Cardiac septum (tissue), 1 donor: ENCODE measurements around the gene CFAP97D1. TPM values are rescaled to one million over a fixed set of nuclear protein-coding genes. Genes with fewer than 3 reads are reported as not detected.
"Not testable (repeated sequence)": the region's sequence is repeated elsewhere in the genome, so short reads cannot be mapped to it uniquely, and the experiment has no call there.

Source experiments
- DNase-seq: peaks from one replicate; pipeline ENCODE4 v3.0.0-alpha.2; 2020; ENCODE audit warnings: low spot score
- intact Hi-C: fragments of 100-400 bp; cut with DNase I; formaldehyde crosslinking; loops from one replicate; pipeline ENCODE4 v1.14.0; 2022
- total RNA-seq: library from RNA; stranded (reverse); fragmentation: NEBNext Ultra II Directional; extraction: Animal tissue kit (Norgen Biotek cat#: 25700); gene quantifications from one replicate; pipeline ENCODE4 v1.2.1, GENCODE V29; 2021
- donor health status: DM: no; HTN: no; CAD: no.

CFAP97D1 gene
- total RNA-seq, 1 donor from 2014 or later, result not detected

DNA sequence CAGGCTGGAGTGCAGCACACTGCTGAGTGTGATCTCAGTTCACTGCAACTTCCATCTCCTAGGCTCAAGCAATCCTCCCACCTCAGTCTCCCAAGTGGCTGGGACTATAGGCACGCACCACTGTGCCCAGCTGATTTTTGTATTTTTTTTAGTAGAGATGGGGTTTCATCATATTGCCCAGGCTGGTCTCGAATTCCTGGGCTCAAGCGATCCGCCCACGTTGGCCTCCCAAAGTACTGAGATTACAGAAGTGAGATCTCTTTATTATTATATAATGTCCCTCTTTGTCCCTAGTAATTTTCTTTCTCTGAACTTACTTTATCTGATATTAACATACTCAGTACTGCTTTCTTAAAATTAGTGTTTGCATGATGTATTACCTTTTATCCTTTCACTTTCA lies 8.3 kb downstream of the CFAP97D1 start:
- no peak for DNase-seq
- intact Hi-C loops, result no loop called here

DNA sequence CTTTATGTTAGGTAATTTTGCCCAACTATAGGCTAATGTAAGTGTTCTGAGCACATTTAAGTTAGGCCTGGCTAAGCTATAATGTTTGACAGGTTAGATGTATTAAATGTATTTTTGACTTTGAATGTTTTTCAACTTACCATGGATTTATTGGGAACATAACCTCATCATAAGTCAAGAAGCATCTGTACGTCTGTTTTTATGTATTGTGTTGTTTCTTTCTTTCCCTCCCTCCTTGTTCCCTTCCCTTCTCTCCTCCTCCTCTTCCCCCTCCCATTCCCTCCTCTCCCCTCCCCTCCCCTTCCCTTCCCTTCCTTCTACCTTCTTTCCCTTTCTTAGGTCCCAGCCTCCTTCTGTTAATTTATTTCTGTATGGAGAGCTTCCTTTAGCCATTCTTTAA lies 9.2 kb downstream of the CFAP97D1 start:
- intact Hi-C loops, result no loop called here
- DNase-seq, result no peak

DNA sequence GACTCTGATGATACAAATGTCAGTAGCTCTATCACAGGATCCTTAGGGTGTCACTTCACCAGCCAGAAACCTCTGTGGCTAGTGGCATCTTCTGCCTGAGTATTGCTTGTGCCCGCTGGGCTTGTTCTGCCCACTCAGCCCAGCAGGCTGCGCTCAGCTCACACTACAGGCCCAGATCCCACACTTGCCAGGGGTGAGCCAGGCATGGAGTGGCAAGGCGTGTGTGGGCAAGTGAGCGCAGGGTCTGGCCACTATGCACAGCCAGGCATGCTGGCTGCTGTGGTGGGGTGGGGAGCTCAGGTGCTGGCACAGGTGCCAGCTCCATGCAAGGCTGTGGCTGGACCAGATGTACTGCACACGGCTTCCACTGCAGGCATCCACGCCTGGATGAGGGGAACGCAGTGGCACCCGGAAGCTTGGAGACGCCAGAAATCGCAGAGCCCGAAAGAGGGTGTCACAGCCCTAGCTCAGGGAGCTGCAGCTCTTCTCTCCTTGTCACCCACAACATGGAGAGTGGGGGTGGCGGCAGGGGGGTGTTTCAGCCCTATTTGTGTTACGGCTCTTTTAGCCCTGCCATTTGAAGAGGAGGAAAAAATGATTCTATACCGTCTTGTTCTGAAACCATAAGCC lies 10.2 kb downstream of the CFAP97D1 start:
- no peak for DNase-seq
- intact Hi-C loops, result no loop called here

DNA sequence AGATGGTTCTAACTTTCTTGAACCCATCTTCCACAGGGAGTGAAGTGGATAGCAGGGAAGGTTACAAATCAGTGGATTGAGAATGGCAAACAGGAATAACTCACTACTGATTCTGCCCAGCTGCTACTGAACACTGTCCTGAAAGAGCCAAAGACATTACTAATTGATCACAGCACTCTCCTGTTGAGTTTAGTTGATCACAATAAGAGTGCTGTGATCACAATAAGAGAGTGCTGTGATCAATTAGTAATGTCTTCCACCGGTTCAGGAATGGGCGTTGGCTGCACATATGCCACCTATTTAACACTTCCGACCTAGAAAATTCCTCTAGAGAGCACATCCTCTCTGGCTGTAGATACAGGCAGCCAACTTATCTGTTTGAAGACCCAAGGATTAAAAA lies 11.4 kb downstream of the CFAP97D1 start:
- intact Hi-C loops, result no loop called here

DNA sequence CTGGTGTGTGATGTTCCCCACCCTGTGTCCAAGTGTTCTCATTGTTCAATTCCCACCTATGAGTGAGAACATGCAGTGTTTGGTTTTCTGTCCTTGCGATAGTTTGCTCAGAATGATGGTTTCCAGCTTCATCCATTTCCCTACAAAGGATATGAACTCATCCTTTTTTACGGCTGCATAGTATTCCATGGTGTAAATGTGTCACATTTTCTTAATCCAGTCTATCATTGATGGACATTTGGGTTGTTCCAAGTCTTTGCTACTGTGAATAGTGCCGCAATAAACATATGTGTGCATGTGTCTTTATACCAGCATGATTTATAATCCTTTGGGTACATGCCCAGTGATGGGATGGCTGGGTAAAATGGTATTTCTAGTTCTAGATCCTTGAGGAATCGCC lies 12.4 kb downstream of the CFAP97D1 start:
- DNase-seq, intact Hi-C loops: not testable (repeated sequence)

More for the DNA sequence above, 11.4 kb downstream of the CFAP97D1 start:
- DNase-seq, result no peak

DNA sequence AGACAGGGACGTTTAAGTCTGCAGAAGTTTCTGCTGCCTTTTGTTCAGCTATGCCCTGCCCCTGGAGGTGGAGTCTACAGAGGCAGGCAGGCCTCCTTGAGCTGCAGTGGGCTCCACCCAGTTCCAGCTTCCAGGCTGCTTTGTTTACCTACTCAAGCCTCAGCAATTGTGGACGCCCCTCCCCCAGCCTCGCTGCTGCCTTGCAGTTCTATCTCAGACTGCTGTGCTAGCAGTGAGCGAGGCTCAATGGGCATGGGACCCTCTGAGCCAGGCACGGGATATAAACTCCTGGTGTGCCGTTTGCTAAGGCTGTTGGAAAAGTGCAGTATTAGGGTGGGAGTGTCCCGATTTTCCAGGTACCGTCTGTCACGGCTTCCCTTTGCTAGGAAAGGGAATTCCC lies 17.8 kb downstream of the CFAP97D1 start:
- intact Hi-C loops, DNase-seq: not testable (repeated sequence)

DNA sequence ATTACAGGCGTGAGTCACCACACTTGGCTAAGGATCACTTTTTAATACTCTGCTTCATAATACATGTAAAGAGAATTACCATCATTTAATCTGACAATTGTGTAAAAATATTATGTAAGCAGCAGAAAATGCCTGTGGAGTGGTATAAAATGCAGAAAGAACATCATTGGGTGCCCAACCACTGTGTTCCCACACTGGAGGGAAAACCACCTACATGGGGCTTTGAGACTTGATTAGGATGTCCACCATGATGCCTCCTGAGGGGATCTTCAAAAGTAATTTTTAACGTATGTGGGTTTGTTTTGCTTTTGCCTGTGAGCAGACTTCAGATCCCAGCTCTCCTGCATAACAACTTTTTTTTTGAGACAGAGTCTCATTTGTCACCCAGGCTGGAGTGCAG lies 18.8 kb downstream of the CFAP97D1 start:
- intact Hi-C loops, result no loop called here
- DNase-seq, result no peak

DNA sequence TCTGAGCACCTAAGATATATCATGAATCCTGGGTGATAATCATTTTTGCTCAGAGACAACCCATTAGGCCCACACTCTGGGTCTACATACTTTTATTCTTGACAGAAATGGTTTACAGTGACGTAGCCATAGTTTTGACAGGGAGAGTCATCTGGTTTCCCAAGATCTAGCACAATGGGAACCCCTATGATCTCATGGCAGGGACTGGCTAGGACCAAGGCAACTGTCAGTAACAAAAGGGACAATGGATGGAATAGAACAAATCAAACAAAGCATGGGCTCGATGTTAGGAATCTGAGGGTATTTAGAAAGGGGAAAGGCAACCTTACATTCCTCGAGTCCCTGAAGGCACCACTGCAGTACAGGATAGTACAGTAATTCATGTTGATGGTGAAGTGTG lies 20.5 kb downstream of the CFAP97D1 start:
- intact Hi-C loops, result no loop called here

DNA sequence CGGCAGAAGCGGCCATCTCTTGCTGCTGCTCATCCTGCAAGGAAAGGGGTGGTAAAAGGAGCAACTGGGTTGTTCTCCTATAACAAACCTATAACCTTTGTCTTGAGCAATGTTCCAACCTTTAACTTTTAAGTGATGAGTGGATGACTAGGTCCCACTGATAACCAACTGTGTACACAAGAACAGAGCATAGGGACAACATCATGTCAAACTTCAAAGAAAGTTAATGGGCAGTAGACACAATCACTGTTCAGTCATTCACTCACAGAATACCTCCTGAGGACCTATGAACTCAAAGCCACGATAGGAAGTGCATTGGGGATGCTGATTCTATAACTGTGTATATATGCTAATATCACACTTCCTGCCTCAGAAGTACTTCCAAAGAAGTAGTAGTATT lies 21.6 kb downstream of the CFAP97D1 start:
- intact Hi-C loops, result no loop called here
- no peak for DNase-seq

More for the DNA sequence above, 20.5 kb downstream of the CFAP97D1 start:
- DNase-seq, result no peak

DNA sequence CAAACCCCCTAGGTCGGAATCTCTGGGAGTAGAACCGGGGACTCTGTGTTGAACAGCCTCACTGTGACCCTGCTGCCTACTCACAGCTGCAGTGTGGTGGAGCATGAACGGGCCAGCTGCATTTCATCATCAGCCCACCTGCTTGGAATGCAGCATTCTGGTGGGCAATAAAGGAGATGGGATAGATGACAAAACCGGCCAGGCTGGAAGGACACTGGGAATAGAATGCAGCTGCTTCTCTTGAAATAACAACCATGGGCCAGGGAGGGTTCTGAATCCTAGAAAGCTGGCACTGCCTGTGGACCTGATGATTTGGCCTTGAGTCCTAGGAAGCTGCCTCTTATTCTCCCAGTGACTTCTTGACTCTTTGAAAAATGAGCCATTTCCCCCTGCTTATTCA lies 23.5 kb downstream of the CFAP97D1 start:
- intact Hi-C loops, result no loop called here

DNA sequence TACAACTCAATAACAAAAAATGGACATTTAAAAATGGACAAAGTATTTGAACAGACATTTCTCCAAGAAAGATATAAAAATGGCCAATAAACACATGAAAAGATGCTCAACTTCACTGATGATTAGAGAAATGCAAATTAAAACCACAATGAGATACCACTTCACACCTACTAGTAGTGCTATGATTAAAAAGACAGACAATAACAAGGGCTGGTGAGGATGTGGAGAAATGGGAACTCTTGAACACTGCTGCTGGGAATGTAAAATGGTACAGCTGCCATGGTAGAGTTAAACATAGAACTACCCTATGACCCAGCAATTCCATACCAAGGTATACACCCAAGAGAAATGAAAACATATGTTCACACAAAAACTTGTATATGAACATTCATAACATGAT lies 24.9 kb downstream of the CFAP97D1 start:
- intact Hi-C loops, result no loop called here
- no peak for DNase-seq

More for the DNA sequence above, 23.5 kb downstream of the CFAP97D1 start:
- DNase-seq, result no peak

DNA sequence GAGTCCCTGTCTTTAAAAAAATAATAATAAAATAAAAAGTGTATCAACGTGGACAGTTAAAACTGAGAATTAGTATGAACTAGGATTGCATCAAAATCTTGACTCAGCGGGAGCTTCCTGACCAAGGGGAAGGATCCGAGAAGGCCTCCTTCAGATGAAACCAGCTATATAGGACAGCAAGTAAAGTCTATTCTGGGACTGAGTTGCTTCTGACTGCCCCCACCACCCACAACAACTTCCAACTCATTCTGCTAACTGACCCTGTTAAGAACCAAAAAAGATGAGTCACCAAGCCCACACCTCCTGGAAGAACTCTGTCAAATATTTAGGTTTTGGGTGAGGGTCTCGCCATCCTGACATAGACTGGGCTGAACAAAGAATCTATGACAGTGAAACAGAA lies 27.8 kb downstream of the CFAP97D1 start:
- intact Hi-C loops, result no loop called here
- DNase-seq, result no peak

DNA sequence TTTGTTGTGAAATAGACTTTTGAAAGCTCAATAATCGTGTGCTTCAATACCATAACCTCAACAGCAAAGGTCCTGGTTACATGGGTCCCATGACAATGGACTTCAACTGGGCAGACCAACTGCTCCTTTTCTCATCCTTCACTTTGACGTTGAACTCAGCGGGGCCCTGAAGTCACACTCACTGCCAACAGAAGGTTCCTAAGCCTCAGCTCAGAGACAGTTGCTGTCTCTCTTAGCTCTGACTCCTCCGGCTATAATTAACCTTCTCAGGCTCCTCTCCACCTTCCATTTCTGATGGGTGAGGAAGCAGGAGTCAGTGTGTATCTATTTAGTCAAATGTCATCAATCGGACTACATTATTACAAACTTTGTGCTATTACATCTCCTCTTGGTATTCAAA lies 28.9 kb downstream of the CFAP97D1 start:
- no peak for DNase-seq
- intact Hi-C loops, result no loop called here

DNA sequence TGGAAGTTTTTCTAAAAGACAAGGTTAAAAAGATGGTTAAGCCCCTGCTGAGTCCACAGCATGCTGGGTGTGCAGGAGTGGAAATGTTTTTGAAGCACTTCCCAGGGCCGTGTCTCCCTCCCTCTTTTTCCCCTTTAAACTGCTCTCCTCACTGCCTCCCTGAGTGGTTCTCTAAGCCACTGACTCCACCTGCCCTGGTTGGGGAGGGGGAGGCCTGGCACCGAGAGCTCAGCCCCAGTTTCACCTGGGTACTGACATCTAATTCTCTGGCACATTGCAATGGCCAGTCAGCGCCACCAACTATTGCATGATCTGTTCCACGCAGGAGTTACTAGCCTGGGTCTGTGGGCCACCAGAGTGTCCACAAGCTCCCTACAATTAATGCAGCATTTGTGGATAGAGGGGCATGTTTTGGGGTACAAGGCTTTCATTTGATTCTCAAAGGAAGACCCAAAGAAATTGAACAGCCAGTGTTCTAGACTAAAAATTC lies 30.0 kb downstream of the CFAP97D1 start:
- intact Hi-C loops, result no loop called here
- DNase-seq, result no peak

DNA sequence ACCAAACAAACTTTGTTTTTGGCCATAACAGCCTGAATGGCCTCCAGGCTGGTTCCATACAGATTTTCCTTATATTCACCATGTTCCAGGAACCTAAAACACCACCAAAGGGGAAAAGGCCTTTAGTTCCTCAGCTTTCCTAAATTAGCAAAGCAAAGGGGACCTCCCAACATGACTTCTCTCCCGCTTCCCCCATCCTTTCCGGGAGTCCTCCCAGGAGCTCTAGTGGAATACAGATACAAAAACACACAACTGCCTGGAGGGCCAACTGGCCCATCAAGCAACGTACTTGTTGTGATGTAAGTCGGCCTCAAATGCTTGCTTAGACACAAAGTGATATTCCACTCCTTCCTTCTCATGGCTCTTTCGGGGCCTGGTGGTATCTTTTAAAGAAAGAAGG lies 30.6 kb downstream of the CFAP97D1 start:
- DNase-seq, result no peak
- intact Hi-C loops, result no loop called here

DNA sequence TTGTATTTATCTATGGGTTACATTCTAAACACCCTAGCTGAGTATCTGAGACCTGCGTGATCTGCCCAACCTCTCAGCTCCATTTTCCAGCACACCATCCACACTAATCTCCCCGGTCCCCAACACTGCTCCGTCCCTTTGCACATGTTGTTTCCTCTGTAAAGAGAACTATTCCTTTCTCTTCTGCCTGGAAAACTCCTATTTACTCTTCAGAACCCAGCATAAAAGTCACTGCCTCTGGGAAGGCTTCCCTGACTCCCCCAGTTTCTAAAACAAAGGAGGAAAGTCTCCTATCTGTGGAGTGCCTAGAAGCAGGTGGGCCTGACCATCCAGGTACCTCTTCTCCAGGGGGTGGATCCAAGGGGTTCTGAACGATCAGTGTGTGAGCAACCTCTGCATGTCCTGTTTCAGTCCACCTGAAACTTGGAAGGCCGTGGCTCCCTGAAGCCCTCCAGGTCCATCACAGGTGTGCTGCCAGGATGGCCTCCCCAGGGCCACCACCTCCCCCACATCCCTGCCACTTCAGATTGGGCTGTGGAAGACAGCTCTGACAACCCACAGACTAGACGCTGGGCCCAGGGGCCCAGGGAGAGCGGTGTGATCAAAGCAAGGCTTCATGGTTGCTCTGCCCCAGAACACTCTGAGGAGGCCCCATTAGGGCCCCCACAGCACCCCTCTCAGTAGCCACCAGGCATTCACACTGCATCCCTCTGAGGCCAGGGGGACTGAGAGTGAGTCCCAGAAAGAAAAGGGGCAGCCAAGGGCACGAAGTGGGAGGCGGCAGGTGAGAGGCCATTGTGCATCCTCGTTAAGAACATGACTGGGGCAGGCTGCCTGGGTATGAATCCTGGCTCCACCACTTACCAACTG lies 32.4 kb downstream of the CFAP97D1 start:
- intact Hi-C loops, result no loop called here
- DNase-seq, result no peak

DNA sequence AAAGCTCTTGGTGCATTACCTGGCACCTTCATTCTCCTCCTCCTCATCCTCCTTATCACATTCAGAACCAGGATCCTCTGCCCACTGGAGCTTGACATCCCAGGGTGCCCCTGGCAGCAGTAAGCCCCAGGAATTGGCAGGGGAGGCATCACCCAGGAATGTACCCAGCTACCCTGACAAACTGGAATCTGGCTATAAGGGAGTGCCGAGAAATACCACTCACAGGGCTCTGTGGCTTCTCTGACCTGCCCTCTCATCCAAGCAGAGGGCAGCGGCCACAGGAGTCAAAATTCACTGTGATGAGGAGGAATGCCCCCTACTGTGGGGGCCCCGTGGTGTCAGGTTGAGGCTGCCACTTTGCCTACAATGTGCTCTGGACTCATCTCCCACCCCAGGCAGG lies 33.2 kb downstream of the CFAP97D1 start:
- no peak for DNase-seq
- intact Hi-C loops, result no loop called here

DNA sequence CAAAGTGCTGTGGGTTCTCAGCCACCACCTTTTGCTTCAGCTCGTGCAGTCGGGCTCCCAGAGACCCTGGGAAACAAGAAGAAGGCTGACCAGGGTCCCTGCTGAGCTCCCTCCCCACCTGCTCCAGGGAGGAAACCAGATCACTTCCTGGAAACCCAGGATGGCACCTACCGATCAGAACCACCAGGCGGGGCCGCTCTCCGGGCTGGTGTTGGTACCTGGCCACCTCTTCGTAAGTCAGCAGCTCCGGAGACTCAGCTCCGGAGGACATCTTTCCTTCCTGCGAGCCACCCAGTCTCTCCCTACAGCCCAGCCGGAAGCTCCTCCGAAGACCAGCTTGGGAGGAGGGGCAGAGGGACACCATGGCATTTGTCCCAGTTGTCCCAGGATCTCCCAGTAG lies 33.8 kb downstream of the CFAP97D1 start:
- DNase-seq, result no peak
- intact Hi-C loops, result no loop called here

DNA sequence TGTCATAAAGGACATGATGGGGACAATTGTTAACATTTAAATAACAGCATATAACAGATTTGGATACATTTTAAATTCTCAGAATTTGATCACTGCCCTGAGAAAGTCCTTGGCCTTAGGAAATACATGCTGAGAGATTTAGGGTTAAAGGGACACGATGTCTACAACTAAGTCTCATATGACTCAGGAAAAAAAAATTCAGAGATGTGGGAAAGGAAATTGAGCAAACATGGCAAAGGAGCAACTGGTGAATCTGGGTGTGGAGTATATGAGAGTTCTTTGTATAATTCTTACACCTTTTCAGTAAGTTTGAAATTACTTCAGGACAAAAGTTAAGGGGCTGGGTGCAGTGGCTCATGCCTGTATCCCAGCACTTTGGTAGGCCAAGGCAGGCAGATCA lies 34.5 kb downstream of the CFAP97D1 start:
- DNase-seq, result no peak
- intact Hi-C loops, result no loop called here

DNA sequence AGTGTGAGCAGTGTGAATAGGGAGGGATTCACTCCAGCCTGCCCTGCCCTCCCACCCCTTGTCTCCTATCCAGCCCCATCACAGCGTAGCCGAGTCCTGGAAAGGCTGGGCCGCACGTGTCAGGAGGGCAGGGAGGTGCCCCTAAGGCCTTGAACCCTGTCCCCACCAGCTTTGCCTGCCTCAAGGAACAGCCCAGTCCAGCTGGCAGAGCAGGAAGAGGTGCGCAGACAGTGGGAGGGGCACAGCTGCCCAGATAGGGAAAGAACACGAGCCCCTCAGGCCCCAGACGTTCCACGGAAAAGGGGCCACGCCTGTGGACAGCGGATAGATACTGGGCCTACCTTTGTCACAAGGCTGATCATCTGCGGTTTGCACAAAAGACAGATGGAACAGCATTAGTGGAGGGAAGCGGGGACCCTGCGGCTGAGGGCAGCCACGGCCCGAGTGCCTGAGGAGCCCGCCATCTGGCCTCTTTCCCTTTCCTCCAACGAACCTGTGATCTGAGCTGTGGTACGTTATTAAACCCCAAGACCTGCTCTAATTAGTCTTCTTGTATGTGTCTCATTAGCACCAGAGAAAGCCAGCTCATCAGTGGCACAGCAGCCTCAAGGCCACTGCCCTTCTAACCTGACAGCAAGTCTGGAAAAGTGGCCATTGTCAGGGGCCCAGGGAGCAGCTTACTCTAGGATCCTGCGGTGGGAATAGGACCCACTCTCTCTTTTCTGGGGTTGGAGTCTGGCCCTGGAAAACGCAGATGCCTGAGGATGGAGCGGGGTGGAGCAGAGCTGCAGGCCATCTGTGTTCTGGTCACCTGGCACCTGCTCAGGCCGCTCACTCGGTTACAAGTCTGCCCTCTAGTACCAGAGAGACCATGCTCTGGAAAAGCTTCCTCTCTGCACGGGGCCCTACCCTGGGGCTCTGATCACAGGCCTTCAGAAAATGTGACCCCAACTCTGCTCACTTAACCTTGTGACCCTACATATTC lies 36.4 kb downstream of the CFAP97D1 start:
- intact Hi-C loops, result no loop called here

More for the DNA sequence above, 36.4 kb downstream of the CFAP97D1 start:
- no peak for DNase-seq
